HL-60 (cell line): ENCODE results near the gene IGFLR1.

Experiments used
- SPI1 ChIP-seq: IDR thresholded peaks from 2 replicates; pipeline ENCODE4 v1.6.1; 2012; ENCODE audit warnings: low read depth, mild to moderate bottlenecking, borderline replicate concordance
- TF ChIP-seq, protein P1 (sequence below): IDR thresholded peaks from one replicate; pipeline ENCODE4 v1.5.1; 2011; ENCODE audit warnings: low read length, control low read depth, inconsistent platforms; ENCODE audit not compliant: insufficient read depth

DNA sequence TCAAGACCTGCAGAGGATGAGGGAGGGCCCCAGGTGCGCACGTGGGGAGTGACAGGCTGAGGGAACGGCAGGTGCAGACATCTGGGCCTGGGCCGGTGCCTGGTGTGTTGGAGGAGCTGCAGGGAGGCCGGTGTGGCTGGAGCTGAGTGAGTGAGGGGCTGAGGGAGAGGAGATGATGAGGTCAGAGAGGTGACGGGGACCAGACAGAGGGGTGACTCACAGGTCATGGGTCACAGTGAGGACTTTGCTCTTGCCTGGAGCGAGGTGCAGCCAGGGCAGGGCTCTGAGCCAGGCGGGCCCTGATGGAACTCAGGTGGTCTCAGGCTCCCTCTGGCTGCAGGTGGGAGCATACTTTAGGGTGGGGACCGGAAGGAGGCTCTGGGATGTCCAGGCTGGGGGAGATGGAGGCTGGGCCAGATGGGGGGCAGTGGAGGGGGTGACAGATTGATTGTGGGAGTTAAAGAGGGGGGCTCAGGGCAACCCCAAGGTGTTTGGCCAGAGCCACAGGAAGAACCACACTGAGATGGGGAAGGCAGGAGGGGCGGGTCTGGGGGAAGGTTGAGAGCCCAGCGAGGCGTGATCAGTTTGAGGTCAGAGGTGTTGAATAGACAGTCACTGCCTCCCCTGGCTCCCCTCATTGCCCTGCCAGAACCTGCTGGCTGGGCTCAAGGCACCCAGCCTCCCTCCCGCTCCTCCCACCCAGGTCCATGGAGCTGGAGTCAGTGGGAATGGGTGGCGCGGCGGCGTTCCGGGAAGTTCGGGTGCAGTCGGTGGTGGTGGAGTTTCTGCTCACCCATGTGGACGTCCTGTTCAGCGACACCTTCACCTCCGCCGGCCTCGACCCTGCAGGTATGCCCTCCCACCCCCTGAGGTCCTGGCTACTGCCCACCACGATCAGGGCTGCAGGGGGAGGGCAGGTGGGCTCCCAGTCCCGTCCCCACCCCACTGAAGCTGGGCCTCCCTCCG lies 41.5 kb upstream of the IGFLR1 start:
- TF ChIP-seq, protein P1, sequence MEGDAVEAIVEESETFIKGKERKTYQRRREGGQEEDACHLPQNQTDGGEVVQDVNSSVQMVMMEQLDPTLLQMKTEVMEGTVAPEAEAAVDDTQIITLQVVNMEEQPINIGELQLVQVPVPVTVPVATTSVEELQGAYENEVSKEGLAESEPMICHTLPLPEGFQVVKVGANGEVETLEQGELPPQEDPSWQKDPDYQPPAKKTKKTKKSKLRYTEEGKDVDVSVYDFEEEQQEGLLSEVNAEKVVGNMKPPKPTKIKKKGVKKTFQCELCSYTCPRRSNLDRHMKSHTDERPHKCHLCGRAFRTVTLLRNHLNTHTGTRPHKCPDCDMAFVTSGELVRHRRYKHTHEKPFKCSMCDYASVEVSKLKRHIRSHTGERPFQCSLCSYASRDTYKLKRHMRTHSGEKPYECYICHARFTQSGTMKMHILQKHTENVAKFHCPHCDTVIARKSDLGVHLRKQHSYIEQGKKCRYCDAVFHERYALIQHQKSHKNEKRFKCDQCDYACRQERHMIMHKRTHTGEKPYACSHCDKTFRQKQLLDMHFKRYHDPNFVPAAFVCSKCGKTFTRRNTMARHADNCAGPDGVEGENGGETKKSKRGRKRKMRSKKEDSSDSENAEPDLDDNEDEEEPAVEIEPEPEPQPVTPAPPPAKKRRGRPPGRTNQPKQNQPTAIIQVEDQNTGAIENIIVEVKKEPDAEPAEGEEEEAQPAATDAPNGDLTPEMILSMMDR = no peak
- TF ChIP-seq SPI1 = no peak
